ENCODE data around the gene PAK5. TPM values are rescaled to one million over a fixed set of nuclear protein-coding genes. Genes with fewer than 3 reads are reported as not detected.

Gene PAK5
- total RNA-seq, 1 donor from 2014 or later = 0.25 TPM

DNA sequence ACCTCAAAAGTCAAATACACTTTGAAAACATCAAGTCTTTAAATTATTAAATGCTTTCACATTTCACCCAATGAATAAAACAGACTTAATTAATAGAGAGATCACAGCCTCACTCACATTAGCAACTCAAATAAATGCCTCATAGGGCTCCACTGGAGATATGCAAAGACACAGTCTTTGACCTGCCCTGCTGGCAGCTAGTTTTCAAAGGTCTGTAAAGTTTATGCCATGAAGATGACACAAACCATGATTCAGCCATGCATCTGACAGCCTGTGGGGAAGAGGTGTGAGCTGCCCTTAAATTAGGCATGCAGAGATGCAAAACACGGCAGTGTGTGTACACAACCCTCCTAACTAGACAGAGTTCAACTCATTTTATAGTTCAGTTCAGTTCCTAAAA is 83.6 kb downstream of the PAK5 start:
- Histone ChIP-seq H3K36me3 (no peaks in the 10 kb centered on the region), H3K27me3 (no peaks in the 10 kb centered on the region), H3K27ac (no peak overlapping the region), H3K9me3 (no peaks in the 10 kb centered on the region), H3K4me1 (no peaks in the 10 kb centered on the region), H3K4me3 (no peak overlapping the region)
- no peak for DNase-seq (ENCODE audit: extremely low spot score in 2 of 2)
- intact Hi-C loops (cut with DNase I) = no loop called here
- TF ChIP-seq CTCF (IDR thresholded peaks at IDR 0.05) (no peak), POLR2AphosphoS5 (IDR thresholded peaks at IDR 0.05; ENCODE audit: insufficient read depth in 1 of 2, low read depth in 1 of 2) (no peak), POLR2A (IDR thresholded peaks at IDR 0.05) (no peak)

GRCh38 chr20:9744551-9744950 is 94.3 kb downstream of the PAK5 start:
- Histone ChIP-seq H3K27me3 (no peaks in the 10 kb centered on the region), H3K4me1 (no peaks in the 10 kb centered on the region), H3K27ac (no peak overlapping the region), H3K9me3 (no peaks in the 10 kb centered on the region), H3K36me3 (no peaks in the 10 kb centered on the region), H3K4me3 (no peak overlapping the region)
- TF ChIP-seq POLR2A (IDR thresholded peaks at IDR 0.05) (no peak), CTCF (IDR thresholded peaks at IDR 0.05) (no peak), POLR2AphosphoS5 (IDR thresholded peaks at IDR 0.05; ENCODE audit: insufficient read depth in 1 of 2, low read depth in 1 of 2) (no peak)
- intact Hi-C loops (cut with DNase I) = no loop called here
- no peak for DNase-seq (ENCODE audit: extremely low spot score in 2 of 2)

- intact Hi-C loops (cut with DNase I) = no loop called here
Measured at GRCh38 chr20:9743871-9744270, 95.0 kb downstream of the PAK5 start.

GRCh38 chr20:9742821-9743220 is 96.1 kb downstream of the PAK5 start:
- Histone ChIP-seq H3K36me3 (no peaks in the 10 kb centered on the region), H3K4me3 (no peak overlapping the region), H3K27me3 (no peaks in the 10 kb centered on the region), H3K9me3 (no peaks in the 10 kb centered on the region), H3K27ac (no peak overlapping the region), H3K4me1 (no peaks in the 10 kb centered on the region)
- intact Hi-C loops (cut with DNase I) = no loop called here
- DNase-seq (ENCODE audit: extremely low spot score in 2 of 2) = no peak
- TF ChIP-seq POLR2A (IDR thresholded peaks at IDR 0.05) = no peak
- TF ChIP-seq POLR2AphosphoS5 (IDR thresholded peaks at IDR 0.05; ENCODE audit: insufficient read depth in 1 of 2, low read depth in 1 of 2) = no peak
- TF ChIP-seq CTCF (IDR thresholded peaks at IDR 0.05) = no peak

More at GRCh38 chr20:9743871-9744270, 95.0 kb downstream of the PAK5 start:
- H3K27ac ChIP-seq = no peak overlapping the region
- no peak overlapping the region for H3K4me3 ChIP-seq
- TF ChIP-seq POLR2A (IDR thresholded peaks at IDR 0.05) (no peak), POLR2AphosphoS5 (IDR thresholded peaks at IDR 0.05; ENCODE audit: insufficient read depth in 1 of 2, low read depth in 1 of 2) (no peak), CTCF (IDR thresholded peaks at IDR 0.05) (no peak)
- no peaks in the 10 kb centered on the region for H3K36me3 ChIP-seq
- H3K27me3 ChIP-seq = no peaks in the 10 kb centered on the region
- DNase-seq (ENCODE audit: extremely low spot score in 2 of 2) = no peak
- no peaks in the 10 kb centered on the region for H3K9me3 ChIP-seq
- H3K4me1 ChIP-seq = no peaks in the 10 kb centered on the region

DNA sequence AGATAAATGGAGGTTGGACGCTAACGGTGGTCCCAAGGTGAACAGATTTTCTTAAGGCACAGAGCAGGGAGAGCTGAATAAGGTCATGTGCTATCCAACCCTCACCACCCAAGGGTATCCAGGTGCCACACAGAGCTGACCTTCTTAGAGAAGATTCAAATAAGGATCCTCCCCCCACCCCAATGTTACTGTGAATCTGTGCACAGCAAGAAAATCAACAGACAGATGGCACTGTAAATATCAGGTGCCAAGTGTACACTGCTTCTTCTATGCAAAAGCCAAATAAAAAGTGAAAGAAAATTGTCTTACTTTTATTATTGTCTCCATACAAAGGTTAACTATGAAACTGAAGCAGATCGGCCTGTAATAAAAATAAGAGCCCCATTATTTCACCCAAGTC is 96.9 kb downstream of the PAK5 start:
- DNase-seq (ENCODE audit: extremely low spot score in 2 of 2) = no peak
- Histone ChIP-seq H3K27me3 (no peaks in the 10 kb centered on the region), H3K4me1 (no peaks in the 10 kb centered on the region), H3K36me3 (no peaks in the 10 kb centered on the region), H3K27ac (no peak overlapping the region), H3K4me3 (no peak overlapping the region), H3K9me3 (no peaks in the 10 kb centered on the region)
- intact Hi-C loops (cut with DNase I) = no loop called here
- no peak for TF ChIP-seq CTCF (IDR thresholded peaks at IDR 0.05)
- TF ChIP-seq POLR2A (IDR thresholded peaks at IDR 0.05) = no peak
- TF ChIP-seq POLR2AphosphoS5 (IDR thresholded peaks at IDR 0.05; ENCODE audit: insufficient read depth in 1 of 2, low read depth in 1 of 2) = no peak
